HCT116 (cell line): ENCODE measurements around the gene IL1RAPL2. TPM values are rescaled to one million over a fixed set of nuclear protein-coding genes. Genes with fewer than 3 reads are reported as not detected.

Source experiments
- ATAC-seq: fragments of 200-7000 bp; cut with Tn5 transposase; 2 replicates; pipeline ENCODE4 v1.9.1; 2020; ENCODE audit warnings: mild to moderate bottlenecking, moderate library complexity
- BruUV-seq: library from RNA; stranded (reverse); fragments of 400-500 nt; replicated peaks from 2 replicates; lab custom pipeline; 2021; lab: Mats Ljungman, UMichigan
- CTCF ChIA-PET: fragments of 300-600 bp; sonication (Branson Sonifier 250); formaldehyde crosslinking; loops from one replicate; lab custom pipeline; 2021; ENCODE audit warnings: antibody characterized with exemption; lab: Charles Lee
- POLR2A ChIA-PET: fragments of 300-600, 350-600 bp; sonication (Branson Sonifier 250); formaldehyde crosslinking; loops from one replicate; lab custom pipeline; 2021; ENCODE audit warnings: antibody characterized with exemption; lab: Charles Lee
- RAD21 ChIA-PET, 2 experiments: fragments of 300-600 bp; sonication (Branson Sonifier 250); formaldehyde crosslinking; loops; one replicate each; lab custom pipeline; 2023; ENCODE audit warnings: low total read pairs in 2 of 2; ENCODE audit not compliant: uncharacterized antibody in 2 of 2, unreplicated experiment in 2 of 2, low non-redundant PET in 1 of 2; lab: Charles Lee
- DNase-seq: peaks from one replicate; pipeline ENCODE4 v3.0.0-alpha.2; 2010; ENCODE audit warnings: low read depth, low spot score
- H2AFZ ChIP-seq: fragments of 200-600 bp; shearing (Covaris generic), sonication (generic); 2 replicates; pipeline ENCODE4 v1.6.1; 2017; ENCODE audit warnings: low read depth, mixed run types, mixed read lengths, antibody characterized with exemption, low read length; ENCODE audit not compliant: poor library complexity, severe bottlenecking
- H3K27ac ChIP-seq: 2 replicates; pipeline ENCODE4 v1.5.1; 2012; ENCODE audit warnings: low read depth, low read length
- H3K27me3 ChIP-seq: fragments of 200-600 bp; sonication (generic); 2 replicates; pipeline ENCODE4 v1.6.1; 2016; ENCODE audit warnings: mixed run types, low read length, mixed read lengths; ENCODE audit not compliant: insufficient read depth
- H3K36me3 ChIP-seq, 2 experiments: fragments of 200-500 bp in 1 of 2; fragments of 200-600 bp in 1 of 2; sonication (Bioruptor generic) in 1 of 2; sonication (generic) in 1 of 2; 2 replicates each; pipeline versions ENCODE4 v1.5.1 to v1.6.1; 2014 to 2016; ENCODE audit warnings: low read length in 2 of 2, inconsistent platforms in 1 of 2, mixed read lengths in 1 of 2, mixed run types in 1 of 2; ENCODE audit not compliant: insufficient read depth in 2 of 2, control insufficient read depth in 1 of 2
- H3K4me1 ChIP-seq, 2 experiments: fragments of 200-600 bp in 1 of 2; sonication (generic) in 1 of 2; 2 replicates each; pipeline versions ENCODE4 v1.5.1 to v1.6.1; 2012 to 2017; ENCODE audit warnings: low read length in 2 of 2, inconsistent platforms in 1 of 2, mild to moderate bottlenecking in 1 of 2, mixed read lengths in 1 of 2, mixed run types in 1 of 2, moderate library complexity in 1 of 2; ENCODE audit not compliant: insufficient read depth in 2 of 2, control insufficient read depth in 1 of 2
- H3K4me2 ChIP-seq: fragments of 200-600 bp; sonication (generic); 2 replicates; pipeline ENCODE4 v1.6.1; 2017; ENCODE audit warnings: mixed run types, low read length, mixed read lengths
- H3K4me3 ChIP-seq, 2 experiments: fragments of 200-600 bp in 1 of 2; sonication (generic) in 1 of 2; replicated peaks in 1 of 2; 2 replicates each; pipeline ENCODE4 v1.5.1; 2011 to 2016; ENCODE audit warnings: low read length in 2 of 2, control low read depth in 1 of 2, low read depth in 1 of 2, mild to moderate bottlenecking in 1 of 2, mixed read lengths in 1 of 2, mixed run types in 1 of 2
- H3K79me2 ChIP-seq: fragments of 200-600 bp; sonication (generic); 2 replicates; pipeline ENCODE4 v1.6.1; 2017; ENCODE audit warnings: mild to moderate bottlenecking, mixed run types, low read length, moderate library complexity, mixed read lengths; ENCODE audit not compliant: insufficient read depth
- H3K9ac ChIP-seq: fragments of 200-600 bp; sonication (generic); 2 replicates; pipeline ENCODE4 v1.6.1; 2016; ENCODE audit warnings: low read length, mixed read lengths
- H3K9me2 ChIP-seq: fragments of 200-600 bp; sonication (generic), shearing (Covaris generic); 2 replicates; pipeline ENCODE4 v1.6.1; 2017; ENCODE audit warnings: mixed run types, mild to moderate bottlenecking, moderate library complexity; ENCODE audit not compliant: insufficient read depth
- H3K9me3 ChIP-seq, 2 experiments: fragments of 200-500 bp in 1 of 2; fragments of 200-600 bp in 1 of 2; sonication (Bioruptor generic) in 1 of 2; sonication (generic) in 1 of 2; 2 replicates each; pipeline ENCODE4 v1.6.1; 2014 to 2017; ENCODE audit warnings: low read length in 2 of 2, mixed read lengths in 2 of 2, inconsistent platforms in 1 of 2, low read depth in 1 of 2, mild to moderate bottlenecking in 1 of 2, mixed run types in 1 of 2, moderate library complexity in 1 of 2; ENCODE audit not compliant: control insufficient read depth in 1 of 2, insufficient read depth in 1 of 2
- H4K20me1 ChIP-seq: fragments of 200-600 bp; sonication (generic), shearing (Covaris generic); 2 replicates; pipeline ENCODE4 v1.6.1; 2017; ENCODE audit warnings: mixed run types, mild to moderate bottlenecking, moderate library complexity; ENCODE audit not compliant: insufficient read depth
- ATF3 ChIP-seq: IDR thresholded peaks from 2 replicates; pipeline ENCODE4 v1.6.1; 2012
- CEBPB ChIP-seq: IDR thresholded peaks from 2 replicates; pipeline ENCODE4 v1.6.1; 2012; ENCODE audit warnings: low read depth
- EGR1 ChIP-seq: IDR thresholded peaks from 2 replicates; pipeline ENCODE4 v1.6.1; 2012; ENCODE audit warnings: low read depth
- ELF1 ChIP-seq: IDR thresholded peaks from 2 replicates; pipeline ENCODE4 v1.6.1; 2012; ENCODE audit warnings: low read depth, borderline replicate concordance
- EZH2 ChIP-seq: fragments of 200-600 bp; sonication (generic); IDR thresholded peaks from 2 replicates; pipeline ENCODE4 v1.6.1; 2017; ENCODE audit warnings: antibody characterized with exemption, mixed run types
- EZH2phosphoT487 ChIP-seq: fragments of 200-600 bp; IDR thresholded peaks from 2 replicates; pipeline ENCODE4 v1.6.1; 2018; ENCODE audit warnings: antibody characterized with exemption, borderline replicate concordance
- JUND ChIP-seq: IDR thresholded peaks from 2 replicates; pipeline ENCODE4 v1.6.1; 2012
- MAX ChIP-seq: IDR thresholded peaks from 2 replicates; pipeline ENCODE4 v1.6.1; 2012
- POLR2AphosphoS5 ChIP-seq: IDR thresholded peaks from 2 replicates; pipeline ENCODE4 v1.6.1; 2011; ENCODE audit warnings: mild to moderate bottlenecking, low read depth, low read length, moderate library complexity
- RAD21 ChIP-seq: IDR thresholded peaks from 2 replicates; pipeline ENCODE4 v1.6.1; 2012; ENCODE audit warnings: low read depth, mild to moderate bottlenecking
- REST ChIP-seq: IDR thresholded peaks from 2 replicates; pipeline ENCODE4 v1.6.1; 2012; ENCODE audit warnings: low read depth
- SIN3A ChIP-seq: IDR thresholded peaks from 2 replicates; pipeline ENCODE4 v1.6.1; 2012; ENCODE audit warnings: low read depth
- SP1 ChIP-seq: IDR thresholded peaks from 2 replicates; pipeline ENCODE4 v1.6.1; 2012; ENCODE audit warnings: low read depth
- SRF ChIP-seq: IDR thresholded peaks from 2 replicates; pipeline ENCODE4 v1.6.1; 2012; ENCODE audit warnings: low read depth
- TCF7L2 ChIP-seq: IDR thresholded peaks from 2 replicates; pipeline ENCODE4 v1.7.0; 2011; ENCODE audit warnings: borderline replicate concordance, inconsistent platforms; ENCODE audit not compliant: insufficient read depth, insufficient read length; ENCODE audit errors: extremely low read depth
- YY1 ChIP-seq: IDR thresholded peaks from 2 replicates; pipeline ENCODE4 v1.6.1; 2011; ENCODE audit warnings: low read length, low read depth, moderate library complexity, mild to moderate bottlenecking; ENCODE audit not compliant: insufficient replicate concordance; ENCODE audit errors: extremely low read depth
- ZBTB33 ChIP-seq: IDR thresholded peaks from 2 replicates; pipeline ENCODE4 v1.6.1; 2011; ENCODE audit warnings: mild to moderate bottlenecking, low read length, moderate library complexity; ENCODE audit not compliant: insufficient replicate concordance; ENCODE audit errors: extremely low read depth
- ZFX ChIP-seq: fragments of 450-650 bp; IDR thresholded peaks from 2 replicates; pipeline ENCODE4 v1.6.1; 2017
- intact Hi-C: fragments of 100-400 bp; cut with micrococcal nuclease; formaldehyde crosslinking; loops from 2 replicates; pipeline ENCODE4 v1.10.0; 2022
- total RNA-seq: library from RNA; stranded (reverse); gene quantifications from one replicate; pipeline ENCODE4 v1.2.1, GENCODE V29; 2021; ENCODE audit not compliant: unreplicated experiment

IL1RAPL2 gene
- total RNA-seq, 1 experiment from 2014 or later, result not detected

GRCh38 chrX:104789784-104790183 lies 223.8 kb downstream of the IL1RAPL2 start:
- RAD21 ChIA-PET, result no interaction called here
- no peaks in the 10 kb centered on the region for H3K27me3 ChIP-seq
- H3K4me3 ChIP-seq, result no peak overlapping the region
- ATAC-seq (no peak), DNase-seq (no peak)
- POLR2A ChIA-PET, result no interaction called here
- H3K27ac ChIP-seq, result no peak overlapping the region
- no peaks in the 10 kb centered on the region for H3K9me2 ChIP-seq
- no peak overlapping the region for H3K4me2 ChIP-seq
- H4K20me1 ChIP-seq, result no peaks in the 10 kb centered on the region
- CTCF ChIA-PET, result no interaction called here
- H3K79me2 ChIP-seq, result no peaks in the 10 kb centered on the region
- H3K9ac ChIP-seq, result no peak overlapping the region
- no peak for TF ChIP-seq RAD21
- no peak for TF ChIP-seq ZBTB33
- TF ChIP-seq SP1, result no peak
- TF ChIP-seq ATF3, result no peak
- TF ChIP-seq JUND, result no peak
- no peak for TF ChIP-seq ZFX
- TF ChIP-seq REST, result no peak
- TF ChIP-seq ELF1, result no peak
- no peak for TF ChIP-seq EZH2
- no peak for TF ChIP-seq SRF
- no peak for TF ChIP-seq POLR2AphosphoS5
- TF ChIP-seq YY1, result no peak
- no peak for TF ChIP-seq EGR1
- TF ChIP-seq EZH2phosphoT487, result no peak
- TF ChIP-seq TCF7L2, result no peak
- TF ChIP-seq SIN3A, result no peak
- no peak for TF ChIP-seq MAX
- TF ChIP-seq CEBPB, result no peak
- TF ChIP-seq, all 23 proteins: peak for 0
- Histone ChIP-seq H2AFZ (no peak overlapping the region), H3K4me1 (no peaks in the 10 kb centered on the region), H3K9me3 (no peaks in the 10 kb centered on the region), H3K36me3 (no peaks in the 10 kb centered on the region)
- BruUV-seq, result no TSS peak
- intact Hi-C loops, result no loop called here
